GM21360 (cell line): ENCODE measurements around the gene INAFM1.
A peak's percentile ranks its signal among the peaks of the same experiment; 100 is the strongest.

Experiments
- ATAC-seq: cut with Tn5 transposase; IDR thresholded peaks from one replicate; pipeline ENCODE4 v1.9.1; 2021; ENCODE audit warnings: mild to moderate bottlenecking, moderate library complexity; ENCODE audit not compliant: unreplicated experiment

Gene INAFM1

GRCh38 chr19:47274071-47274890, at the start of gene INAFM1:
TSS of gene INAFM1 (plus strand) at chr19:47274885. CDS start at chr19:47274920, 35 bp downstream.
- ATAC-seq = peak; percentile 40

GRCh38 chr19:47225746-47226425, 48.8 kb upstream of the INAFM1 start:
- peak; percentile 36 for ATAC-seq

- peak; percentile 9 for ATAC-seq
Observed at GRCh38 chr19:47226426-47227351, 48.0 kb upstream of the INAFM1 start.

- no peak for ATAC-seq
Observed at GRCh38 chr19:47227352-47228167, 47.1 kb upstream of the INAFM1 start.

GRCh38 chr19:47228168-47228936, 46.3 kb upstream of the INAFM1 start:
- no peak for ATAC-seq

- no peak for ATAC-seq
Observed at GRCh38 chr19:47228937-47229675, 45.6 kb upstream of the INAFM1 start.

- ATAC-seq = no peak
Observed at GRCh38 chr19:47229676-47230053, 45.0 kb upstream of the INAFM1 start.

- ATAC-seq = no peak
Observed at GRCh38 chr19:47230054-47230920, 44.4 kb upstream of the INAFM1 start.

GRCh38 chr19:47230921-47231214, 43.8 kb upstream of the INAFM1 start, which contains the start of gene BBC3:
TSS of gene BBC3 (minus strand) at chr19:47231199. CDS start at chr19:47228431, 2,768 bp downstream.
- ATAC-seq = no peak

GRCh38 chr19:47231215-47232054, 43.2 kb upstream of the INAFM1 start:
- ATAC-seq = no peak

- no peak for ATAC-seq
Observed at GRCh38 chr19:47232422-47233211, 42.1 kb upstream of the INAFM1 start.

- no peak for ATAC-seq
Observed at GRCh38 chr19:47236072-47236675, 38.5 kb upstream of the INAFM1 start.

- no peak for ATAC-seq
Observed at GRCh38 chr19:47239152-47239551, 35.5 kb upstream of the INAFM1 start.

GRCh38 chr19:47239610-47240296, 34.9 kb upstream of the INAFM1 start:
- no peak for ATAC-seq

GRCh38 chr19:47240556-47240955, 34.1 kb upstream of the INAFM1 start:
- ATAC-seq = no peak
